Erythroblast (primary cell): Measurements from ENCODE around the gene DCAF4.

Source experiments
- GATA1 ChIP-seq: IDR thresholded peaks from 2 replicates; pipeline ENCODE4 v1.6.1; 2011; ENCODE audit warnings: low read depth, mild to moderate bottlenecking, control low read depth, low read length, moderate library complexity
- POLR2A ChIP-seq: IDR thresholded peaks from 2 replicates; pipeline ENCODE4 v1.6.1; 2011; ENCODE audit warnings: mild to moderate bottlenecking, low read length

GRCh38 chr14:72982146-72982708, 56.0 kb downstream of the DCAF4 start:
- TF ChIP-seq POLR2A = no peak
- no peak for TF ChIP-seq GATA1
